ENCODE measurements around the gene KCTD12. TPM values are rescaled to one million over a fixed set of nuclear protein-coding genes. Genes with fewer than 3 reads are reported as not detected.

KCTD12 gene
- total RNA-seq, 2 experiments from 2014 or later = 5.8 to 5.9 TPM

DNA sequence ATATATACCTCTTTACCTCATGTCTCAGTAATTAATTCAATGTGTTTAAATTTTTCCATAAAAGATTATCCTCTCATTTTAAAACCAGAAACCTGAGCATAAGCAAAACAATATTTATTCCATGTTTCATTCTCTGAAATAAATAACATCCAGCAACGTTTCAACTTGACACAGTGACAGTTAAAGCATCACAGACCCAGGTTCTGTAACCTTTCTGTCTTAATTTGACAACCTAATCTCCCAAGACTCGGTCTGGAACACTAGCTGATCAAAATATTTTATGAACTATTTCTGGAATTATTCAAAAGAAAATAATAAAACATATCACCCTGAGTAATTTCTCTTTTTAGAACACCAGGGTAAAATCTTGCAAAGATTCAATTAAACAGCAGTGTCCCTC is 40.3 kb downstream of the KCTD12 start:
- no peaks in the 10 kb centered on the region for H3K9me3 Mint-ChIP-seq
- no peak overlapping the region for H3K27ac Mint-ChIP-seq
- no peaks in the 10 kb centered on the region for H3K36me3 Mint-ChIP-seq (ENCODE audit: low read depth)
- H3K4me3 Mint-ChIP-seq = no peak overlapping the region
- no peak for DNase-seq
- no peaks in the 10 kb centered on the region for H3K4me1 Mint-ChIP-seq
- ChIA-PET CTCF (no interaction called here), POLR2A (no interaction called here)
- H3K27me3 Mint-ChIP-seq = peaks cover 5% of the 10 kb centered on the region

DNA sequence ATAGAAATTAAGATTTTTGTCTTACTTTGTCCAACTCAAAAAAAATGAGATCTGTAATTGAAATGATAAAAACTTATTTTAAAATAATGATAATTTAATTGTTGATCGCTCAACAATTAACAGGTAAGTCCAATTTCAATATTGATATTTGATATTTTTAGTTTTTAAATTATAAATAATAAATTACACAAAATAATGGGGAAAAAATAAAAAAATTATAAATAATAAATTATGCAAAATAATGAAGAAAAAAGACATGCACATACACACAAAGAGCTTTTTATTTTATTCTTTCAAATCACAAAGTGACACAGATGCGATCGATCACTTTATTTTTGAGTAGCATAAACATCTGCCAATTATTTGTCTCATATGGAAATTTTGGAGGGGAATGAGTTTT is 40.8 kb downstream of the KCTD12 start:
- ChIA-PET POLR2A (no interaction called here), CTCF (no interaction called here)
- H3K27me3 Mint-ChIP-seq = peaks cover 5% of the 10 kb centered on the region
- no peak overlapping the region for H3K4me3 Mint-ChIP-seq
- no peaks in the 10 kb centered on the region for H3K9me3 Mint-ChIP-seq
- no peak for DNase-seq
- H3K27ac Mint-ChIP-seq = no peak overlapping the region
- H3K4me1 Mint-ChIP-seq = no peaks in the 10 kb centered on the region
- H3K36me3 Mint-ChIP-seq (ENCODE audit: low read depth) = no peaks in the 10 kb centered on the region

DNA sequence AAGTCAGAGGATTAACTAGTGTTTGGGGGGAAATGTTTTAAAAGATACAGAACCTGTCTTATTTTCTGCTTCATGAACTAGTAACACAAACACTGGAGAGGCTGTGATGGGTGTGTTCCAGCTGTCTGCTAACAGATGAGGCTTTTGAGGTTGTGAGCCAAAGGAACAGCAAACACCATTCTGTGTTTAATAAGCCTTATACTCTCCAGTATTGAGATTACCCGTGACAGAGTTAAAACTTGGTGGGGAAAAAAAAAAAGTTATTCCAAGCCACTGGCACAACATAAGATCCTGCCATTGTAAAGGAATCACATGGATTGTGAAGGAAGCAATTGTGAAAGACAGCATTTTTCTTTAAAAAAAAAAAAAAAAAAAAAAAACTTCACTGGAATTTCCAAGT is 48.4 kb downstream of the KCTD12 start:
- ChIA-PET CTCF (interaction anchor here (0.6 kb wide), 1 partner anchor 344 kb away, joined by 3 read pairs; no protein-coding TSS in a partner anchor), POLR2A (no interaction called here)
- no peak overlapping the region for H3K4me3 Mint-ChIP-seq
- peaks cover 10% of the 10 kb centered on the region for H3K27me3 Mint-ChIP-seq
- DNase-seq = no peak
- H3K36me3 Mint-ChIP-seq (ENCODE audit: low read depth) = no peaks in the 10 kb centered on the region
- no peaks in the 10 kb centered on the region for H3K9me3 Mint-ChIP-seq
- H3K27ac Mint-ChIP-seq = no peak overlapping the region
- H3K4me1 Mint-ChIP-seq = no peaks in the 10 kb centered on the region

- CTCF ChIA-PET = interaction anchor here (1.5 kb wide), 1 partner anchor 49 kb away, joined by 3 read pairs; no protein-coding TSS in a partner anchor
- Mint-ChIP-seq H3K9me3 (no peaks in the 10 kb centered on the region), H3K27ac (no peak overlapping the region), H3K27me3 (peaks cover 7% of the 10 kb centered on the region), H3K4me1 (no peaks in the 10 kb centered on the region), H3K36me3 (ENCODE audit: low read depth) (no peaks in the 10 kb centered on the region), H3K4me3 (no peak overlapping the region)
- POLR2A ChIA-PET = no interaction called here
- DNase-seq = no peak
Measured at GRCh38 chr13:76836311-76836710, 49.9 kb downstream of the KCTD12 start.

- ChIA-PET POLR2A (no interaction called here), CTCF (interaction anchor here (1.0 to 1.5 kb wide), 3 partner anchors 9 to 958 kb away, joined by 3 to 5 read pairs (median 4); no protein-coding TSS in a partner anchor)
- H3K36me3 Mint-ChIP-seq (ENCODE audit: low read depth) = no peaks in the 10 kb centered on the region
- H3K27ac Mint-ChIP-seq = no peak overlapping the region
- DNase-seq = no peak
- peaks cover 1% of the 10 kb centered on the region for H3K4me1 Mint-ChIP-seq
- H3K27me3 Mint-ChIP-seq = peaks cover 5% of the 10 kb centered on the region
- H3K9me3 Mint-ChIP-seq = no peaks in the 10 kb centered on the region
- no peak overlapping the region for H3K4me3 Mint-ChIP-seq
Measured at GRCh38 chr13:76833441-76833954, 52.7 kb downstream of the KCTD12 start.

DNA sequence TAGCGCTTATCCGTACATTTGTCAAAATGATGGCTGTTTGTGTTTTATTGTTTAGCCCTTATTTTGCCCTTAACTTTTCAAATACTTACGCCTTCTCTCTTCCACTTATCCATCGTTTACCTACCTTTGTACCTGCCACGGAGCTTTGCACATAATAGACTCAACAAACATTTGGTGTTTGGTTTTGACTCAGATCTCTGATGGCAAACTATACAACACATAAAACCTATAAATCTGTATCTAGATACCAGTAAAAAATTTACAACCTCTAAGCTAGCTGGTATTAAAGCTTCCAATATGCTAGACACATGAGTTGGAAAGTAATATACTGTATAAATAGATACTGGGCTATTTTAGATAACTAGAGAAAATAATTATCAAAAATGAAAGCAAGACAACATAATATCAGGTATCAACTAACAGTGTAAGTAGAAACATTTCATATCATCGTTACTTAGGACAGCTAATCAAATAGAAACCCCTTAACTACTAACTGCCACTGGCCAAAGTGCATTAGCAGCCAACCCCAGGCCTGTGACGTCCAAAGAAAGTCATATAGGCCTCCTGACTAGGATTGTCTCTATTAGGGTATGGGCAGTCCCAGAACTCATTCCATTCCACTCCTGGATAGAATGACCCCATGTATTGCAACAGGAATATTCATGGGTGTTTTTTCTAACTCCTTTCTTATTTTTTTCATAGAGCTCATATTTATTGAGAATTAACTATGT is 53.8 kb downstream of the KCTD12 start:
- CTCF ChIA-PET = interaction anchor here (1.5 kb wide), 2 partner anchors 8 to 10 kb away, joined by 4 to 5 read pairs; no protein-coding TSS in a partner anchor

GRCh38 chr13:76830805-76831204 is 55.4 kb downstream of the KCTD12 start:
- ChIA-PET POLR2A (no interaction called here), CTCF (no interaction called here)
- Mint-ChIP-seq H3K36me3 (ENCODE audit: low read depth) (no peaks in the 10 kb centered on the region), H3K4me1 (peaks cover 4% of the 10 kb centered on the region), H3K27me3 (no peaks in the 10 kb centered on the region), H3K27ac (no peak overlapping the region), H3K4me3 (no peak overlapping the region), H3K9me3 (no peaks in the 10 kb centered on the region)
- no peak for DNase-seq

More for the DNA sequence above, 53.8 kb downstream of the KCTD12 start:
- H3K4me3 Mint-ChIP-seq = no peak overlapping the region
- H3K36me3 Mint-ChIP-seq (ENCODE audit: low read depth) = no peaks in the 10 kb centered on the region
- H3K9me3 Mint-ChIP-seq = no peaks in the 10 kb centered on the region
- H3K27ac Mint-ChIP-seq = no peak overlapping the region
- POLR2A ChIA-PET = no interaction called here
- DNase-seq = no peak
- H3K27me3 Mint-ChIP-seq = peaks cover 5% of the 10 kb centered on the region
- peaks cover 4% of the 10 kb centered on the region for H3K4me1 Mint-ChIP-seq

Other genes starting within 250 kb of the KCTD12 start
- gene ACOD1, start 62.1 kb upstream of the KCTD12 start, total RNA-seq = not detected
- 10 to 100 TPM; 15.5 to 15.8 TPM for gene CLN5, start 105.7 kb upstream of the KCTD12 start, total RNA-seq
- 10 to 100 TPM; 41.3 to 43.2 TPM for gene FBXL3, start 140.8 kb upstream of the KCTD12 start, total RNA-seq